ENCODE data around the gene PRPH. TPM values are rescaled to one million over a fixed set of nuclear protein-coding genes. Genes with fewer than 3 reads are reported as not detected.

Gene PRPH
- total and polyA plus RNA-seq, 9 of the 15 experiments (the other 6 are each of a cell fraction or from before 2014, with no cell fraction given): 0.27 to 1.9 (median 1.3) TPM; not detected in 1

- TF ChIP-seq ZNF655 (CRISPR knock-in tag; IDR thresholded peaks at IDR 0.05) (no peak), MEIS2 (IDR thresholded peaks at IDR 0.05; ENCODE audit: partially characterized antibody) (peak; percentile 40), NEUROD1 (IDR thresholded peaks at IDR 0.05; ENCODE audit: borderline replicate concordance, low read depth, low read length, partially characterized antibody) (peak; percentile 30), ZBTB9 (CRISPR knock-in tag; IDR thresholded peaks at IDR 0.05) (no peak), ZNF146 (CRISPR knock-in tag; IDR thresholded peaks at IDR 0.05; ENCODE audit: unreplicated experiment) (no peak), CBX3 (IDR thresholded peaks at IDR 0.05; ENCODE audit: borderline replicate concordance in 1 of 2, low read length in 2 of 2) (no peak), ZNF12 (CRISPR knock-in tag; IDR thresholded peaks at IDR 0.05) (0 out of 2 replicates have a peak, but pooled peaks have one; percentile 33), SMAD3 (CRISPR knock-in tag; conservative IDR thresholded peaks at IDR 0.05) (no peak), ZNF354B (CRISPR knock-in tag; IDR thresholded peaks at IDR 0.05) (no peak), ZNF449 (CRISPR knock-in tag; IDR thresholded peaks at IDR 0.05) (no peak), CBX2 (IDR thresholded peaks at IDR 0.05; ENCODE audit: insufficient read depth, low read length, poor library complexity, severe bottlenecking) (no peak), TEAD2 (tag; IDR thresholded peaks at IDR 0.05) (no peak), ZBTB2 (IDR thresholded peaks at IDR 0.05) (no peak), GTF3C2 (IDR thresholded peaks at IDR 0.05; ENCODE audit: borderline replicate concordance, extremely low read depth, insufficient read length) (no peak), RBM34 (IDR thresholded peaks at IDR 0.05; ENCODE audit: borderline replicate concordance, insufficient read depth, low read length) (no peak), CREB3 (tag; conservative IDR thresholded peaks at IDR 0.05; ENCODE audit: low read depth) (no peak), ZBED1 (IDR thresholded peaks at IDR 0.05) (no peak)
Observed at GRCh38 chr12:49342066-49342913, 47.3 kb downstream of the PRPH start (continued).

Data from K562 (cell line).